Caco-2 (cell line): ENCODE results near the gene POLR3H. TPM values are rescaled to one million over a fixed set of nuclear protein-coding genes. Genes with fewer than 3 reads are reported as not detected.
"Not testable (repeated sequence)": the region's sequence is repeated elsewhere in the genome, so short reads cannot be mapped to it uniquely, and the experiment has no call there.

ENCODE experiments used
- BruUV-seq: library from RNA; stranded (reverse); fragments of 400-500 nt; replicated peaks from 2 replicates; lab custom pipeline; 2021; lab: Mats Ljungman, UMichigan
- CTCF ChIA-PET: fragments of 300-600 bp; sonication (Branson Sonifier 250); formaldehyde crosslinking; loops from one replicate; lab custom pipeline; 2022; ENCODE audit warnings: antibody characterized with exemption; lab: Charles Lee
- POLR2A ChIA-PET: fragments of 300-600 bp; sonication (Branson Sonifier 250); formaldehyde crosslinking; loops from one replicate; lab custom pipeline; 2022; ENCODE audit warnings: antibody characterized with exemption; lab: Charles Lee
- DNase-seq, 2 experiments: peaks; one replicate each; pipeline versions ENCODE4 v3.0.0 to v3.0.0-alpha.2; 2020 to 2022
- H3K27me3 ChIP-seq: replicated peaks from 2 replicates; pipeline ENCODE4 v1.6.0; 2011; ENCODE audit warnings: low read length; ENCODE audit not compliant: control insufficient read depth, insufficient read depth
- H3K36me3 ChIP-seq: 2 replicates; pipeline ENCODE4 v1.5.1; 2011; ENCODE audit warnings: low read length; ENCODE audit not compliant: control insufficient read depth, insufficient read depth
- H3K4me1 ChIP-seq: fragments of 250-450 bp; sonication (Bioruptor Pico); 2 replicates; pipeline ENCODE4 v1.5.1; 2020; ENCODE audit warnings: mild to moderate bottlenecking
- H3K4me3 ChIP-seq: 2 replicates; pipeline ENCODE4 v1.5.1; 2011; ENCODE audit warnings: low read depth, mild to moderate bottlenecking, control low read depth, low read length
- H3K9me3 ChIP-seq: fragments of 250-450 bp; sonication (Bioruptor Pico); 2 replicates; pipeline ENCODE4 v1.5.1; 2020; ENCODE audit warnings: mild to moderate bottlenecking, moderate library complexity
- H3K27ac Mint-ChIP-seq: one replicate; pipeline ENCODE4 v1.8.0; 2022; ENCODE audit warnings: mixed read lengths; ENCODE audit not compliant: unreplicated experiment
- H3K27me3 Mint-ChIP-seq: one replicate; pipeline ENCODE4 v1.8.0; 2022; ENCODE audit warnings: mixed read lengths; ENCODE audit not compliant: insufficient read depth, unreplicated experiment
- H3K36me3 Mint-ChIP-seq: one replicate; pipeline ENCODE4 v1.8.0; 2022; ENCODE audit warnings: mild to moderate bottlenecking, mixed read lengths; ENCODE audit not compliant: insufficient read depth, unreplicated experiment
- H3K4me1 Mint-ChIP-seq: one replicate; pipeline ENCODE4 v1.8.0; 2022; ENCODE audit warnings: low read depth, mixed read lengths; ENCODE audit not compliant: unreplicated experiment
- H3K4me3 Mint-ChIP-seq: one replicate; pipeline ENCODE4 v1.8.0; 2022; ENCODE audit warnings: mild to moderate bottlenecking, moderate library complexity, mixed read lengths; ENCODE audit not compliant: unreplicated experiment
- H3K9me3 Mint-ChIP-seq: one replicate; pipeline ENCODE4 v1.8.0; 2022; ENCODE audit warnings: mixed read lengths; ENCODE audit not compliant: unreplicated experiment
- CTCF ChIP-seq, 2 experiments: fragments of 200-600 bp in 1 of 2; IDR thresholded peaks; 1 replicate in 1 of 2; 2 replicates in 1 of 2; pipeline versions ENCODE4 v1.5.1 to v1.8.0; 2011 to 2022; ENCODE audit warnings: antibody characterized with exemption in 1 of 2, control low read depth in 1 of 2, inconsistent platforms in 1 of 2, low read depth in 1 of 2, low read length in 1 of 2, mild to moderate bottlenecking in 1 of 2, moderate library complexity in 1 of 2; ENCODE audit not compliant: insufficient read depth in 1 of 2, severe bottlenecking in 1 of 2, unreplicated experiment in 1 of 2
- intact Hi-C: fragments of 100-400 bp; cut with micrococcal nuclease; formaldehyde crosslinking; loops from one replicate; pipeline ENCODE4 v1.10.0; 2022; ENCODE audit not compliant: unreplicated experiment
- total RNA-seq: library from RNA; stranded (reverse); gene quantifications from 2 replicates; pipeline ENCODE4 v1.2.3, GENCODE V29; 2022

Gene POLR3H
- total RNA-seq, 1 experiment from 2014 or later: 42.2 TPM

GRCh38 chr22:41561335-41561734, 17.1 kb upstream of the POLR3H start:
- no TSS peak for BruUV-seq
- Mint-ChIP-seq H3K9me3 (no peaks in the 10 kb centered on the region), H3K4me1 (peaks cover 11% of the 10 kb centered on the region), H3K36me3 (no peaks in the 10 kb centered on the region), H3K27me3 (no peaks in the 10 kb centered on the region), H3K4me3 (peak overlapping the region; percentile 49), H3K27ac (peak overlapping the region; percentile 8)
- Histone ChIP-seq H3K4me3 (no peak overlapping the region), H3K9me3 (no peaks in the 10 kb centered on the region), H3K4me1 (peaks cover 11% of the 10 kb centered on the region), H3K36me3 (no peaks in the 10 kb centered on the region), H3K27me3 (no peaks in the 10 kb centered on the region)
- TF ChIP-seq CTCF (IDR thresholded peaks at IDR 0.05; ENCODE audit: insufficient read depth in 1 of 2, low read depth in 1 of 2, low read length in 1 of 2, severe bottlenecking in 1 of 2, unreplicated experiment in 1 of 2): no peak
- intact Hi-C loops: no loop called here
- ChIA-PET CTCF (no interaction called here), POLR2A (no interaction called here)
- no peak for DNase-seq

- Mint-ChIP-seq H3K36me3 (no peaks in the 10 kb centered on the region), H3K4me3 (peak overlapping the region; percentile 49), H3K9me3 (no peaks in the 10 kb centered on the region), H3K4me1 (peaks cover 11% of the 10 kb centered on the region), H3K27me3 (no peaks in the 10 kb centered on the region), H3K27ac (peak overlapping the region; percentile 8)
- no peak overlapping the region for H3K4me3 ChIP-seq
- no peaks in the 10 kb centered on the region for H3K36me3 ChIP-seq
- no peaks in the 10 kb centered on the region for H3K9me3 ChIP-seq
- CTCF ChIA-PET: no interaction called here
- no peak for DNase-seq
- no TSS peak for BruUV-seq
- POLR2A ChIA-PET: interaction anchor here (0.5 kb wide), 1 partner anchor 362 kb away, joined by 11 read pairs; no protein-coding TSS in a partner anchor
- H3K4me1 ChIP-seq: peaks cover 6% of the 10 kb centered on the region; the same call in 1 of the 2 replicates
- H3K27me3 ChIP-seq: no peaks in the 10 kb centered on the region
- intact Hi-C loops: no loop called here
- TF ChIP-seq CTCF (IDR thresholded peaks at IDR 0.05; ENCODE audit: insufficient read depth in 1 of 2, low read depth in 1 of 2, low read length in 1 of 2, severe bottlenecking in 1 of 2, unreplicated experiment in 1 of 2): no peak
Measured at GRCh38 chr22:41560095-41560471, 15.8 kb upstream of the POLR3H start.

- H3K36me3 Mint-ChIP-seq, DNase-seq, H3K27me3 ChIP-seq, H3K4me3 Mint-ChIP-seq, CTCF ChIA-PET, H3K4me3 ChIP-seq, H3K36me3 ChIP-seq, H3K9me3 Mint-ChIP-seq, BruUV-seq, H3K9me3 ChIP-seq, H3K4me1 ChIP-seq, H3K27me3 Mint-ChIP-seq, POLR2A ChIA-PET, H3K27ac Mint-ChIP-seq, intact Hi-C loops: not testable (repeated sequence)
- peaks cover 11% of the 10 kb centered on the region for H3K4me1 Mint-ChIP-seq
Measured at GRCh38 chr22:41558241-41558630, 14.0 kb upstream of the POLR3H start.
